Measurements from ENCODE around the gene WNT9B. TPM values are rescaled to one million over a fixed set of nuclear protein-coding genes. Genes with fewer than 3 reads are reported as not detected.

WNT9B gene
- total RNA-seq, 6 experiments from 2014 or later: not detected

DNA sequence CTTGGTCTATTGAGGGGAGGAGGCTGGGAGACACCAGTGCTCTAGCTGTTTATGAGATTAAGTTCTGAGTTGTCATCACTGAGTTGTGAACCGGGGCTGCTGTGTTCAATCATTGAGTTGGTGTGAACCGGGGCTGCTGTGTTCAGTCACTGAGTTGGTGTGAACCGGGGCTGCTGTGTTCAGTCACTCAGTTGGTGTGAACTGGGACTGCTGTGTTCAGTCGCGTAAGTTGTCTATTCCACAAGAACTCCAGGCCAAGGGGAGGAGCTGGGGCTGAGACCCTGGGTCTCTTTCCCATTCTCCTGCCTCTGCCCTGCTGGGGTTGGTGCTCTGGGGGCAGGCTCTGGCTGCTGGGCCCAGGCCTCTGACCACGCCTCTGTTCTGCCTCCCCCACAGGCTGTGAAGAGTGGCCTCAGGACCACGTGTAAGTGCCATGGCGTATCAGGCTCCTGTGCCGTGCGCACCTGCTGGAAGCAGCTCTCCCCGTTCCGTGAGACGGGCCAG, 24.5 kb downstream of the WNT9B start:
- no peaks in the 10 kb centered on the region for H3K9me3 Mint-ChIP-seq
- H3K27me3 Mint-ChIP-seq (ENCODE audit: insufficient read depth): peaks cover 35% of the 10 kb centered on the region
- TF ChIP-seq, protein P1, sequence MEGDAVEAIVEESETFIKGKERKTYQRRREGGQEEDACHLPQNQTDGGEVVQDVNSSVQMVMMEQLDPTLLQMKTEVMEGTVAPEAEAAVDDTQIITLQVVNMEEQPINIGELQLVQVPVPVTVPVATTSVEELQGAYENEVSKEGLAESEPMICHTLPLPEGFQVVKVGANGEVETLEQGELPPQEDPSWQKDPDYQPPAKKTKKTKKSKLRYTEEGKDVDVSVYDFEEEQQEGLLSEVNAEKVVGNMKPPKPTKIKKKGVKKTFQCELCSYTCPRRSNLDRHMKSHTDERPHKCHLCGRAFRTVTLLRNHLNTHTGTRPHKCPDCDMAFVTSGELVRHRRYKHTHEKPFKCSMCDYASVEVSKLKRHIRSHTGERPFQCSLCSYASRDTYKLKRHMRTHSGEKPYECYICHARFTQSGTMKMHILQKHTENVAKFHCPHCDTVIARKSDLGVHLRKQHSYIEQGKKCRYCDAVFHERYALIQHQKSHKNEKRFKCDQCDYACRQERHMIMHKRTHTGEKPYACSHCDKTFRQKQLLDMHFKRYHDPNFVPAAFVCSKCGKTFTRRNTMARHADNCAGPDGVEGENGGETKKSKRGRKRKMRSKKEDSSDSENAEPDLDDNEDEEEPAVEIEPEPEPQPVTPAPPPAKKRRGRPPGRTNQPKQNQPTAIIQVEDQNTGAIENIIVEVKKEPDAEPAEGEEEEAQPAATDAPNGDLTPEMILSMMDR (IDR thresholded peaks at IDR 0.05): no peak
- no peak for DNase-seq
- no peaks in the 10 kb centered on the region for H3K36me3 Mint-ChIP-seq (ENCODE audit: low read depth)
- no peak overlapping the region for H3K4me3 Mint-ChIP-seq
- no peaks in the 10 kb centered on the region for H3K4me1 Mint-ChIP-seq (ENCODE audit: low read depth)
- H3K27ac Mint-ChIP-seq: no peak overlapping the region

DNA sequence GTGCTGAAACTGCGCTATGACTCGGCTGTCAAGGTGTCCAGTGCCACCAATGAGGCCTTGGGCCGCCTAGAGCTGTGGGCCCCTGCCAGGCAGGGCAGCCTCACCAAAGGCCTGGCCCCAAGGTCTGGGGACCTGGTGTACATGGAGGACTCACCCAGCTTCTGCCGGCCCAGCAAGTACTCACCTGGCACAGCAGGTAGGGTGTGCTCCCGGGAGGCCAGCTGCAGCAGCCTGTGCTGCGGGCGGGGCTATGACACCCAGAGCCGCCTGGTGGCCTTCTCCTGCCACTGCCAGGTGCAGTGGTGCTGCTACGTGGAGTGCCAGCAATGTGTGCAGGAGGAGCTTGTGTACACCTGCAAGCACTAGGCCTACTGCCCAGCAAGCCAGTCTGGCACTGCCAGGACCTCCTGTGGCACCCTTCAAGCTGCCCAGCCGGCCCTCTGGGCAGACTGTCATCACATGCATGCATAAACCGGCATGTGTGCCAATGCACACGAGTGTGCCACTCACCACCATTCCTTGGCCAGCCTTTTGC, 25.0 kb downstream of the WNT9B start:
- no peak overlapping the region for H3K4me3 Mint-ChIP-seq
- no peaks in the 10 kb centered on the region for H3K36me3 Mint-ChIP-seq (ENCODE audit: low read depth)
- no peak overlapping the region for H3K27ac Mint-ChIP-seq
- TF ChIP-seq, protein P1 (IDR thresholded peaks at IDR 0.05): peak; percentile 72
- DNase-seq: no peak
- no peaks in the 10 kb centered on the region for H3K9me3 Mint-ChIP-seq
- no peaks in the 10 kb centered on the region for H3K4me1 Mint-ChIP-seq (ENCODE audit: low read depth)
- peaks cover 30% of the 10 kb centered on the region for H3K27me3 Mint-ChIP-seq (ENCODE audit: insufficient read depth)

DNA sequence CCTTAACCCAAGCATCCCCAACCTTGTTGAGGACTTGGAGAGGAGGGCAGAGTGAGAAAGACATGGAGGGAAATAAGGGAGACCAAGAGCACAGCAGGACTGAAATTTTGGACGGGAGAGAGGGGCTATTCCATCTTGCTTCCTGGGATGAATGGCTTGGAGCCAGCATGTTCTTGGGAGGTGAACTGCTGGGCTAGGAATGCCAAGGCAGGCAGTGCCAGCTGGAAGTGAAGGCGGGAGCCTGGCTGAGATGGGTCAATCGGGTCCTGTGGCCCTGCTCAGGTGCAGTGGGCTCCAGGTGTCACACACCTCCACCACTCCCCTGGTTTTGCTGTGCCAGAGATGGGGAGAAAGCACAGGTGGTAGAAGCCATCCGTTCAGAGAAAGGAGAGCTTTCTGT, 25.5 kb downstream of the WNT9B start:
- H3K27me3 Mint-ChIP-seq (ENCODE audit: insufficient read depth): peaks cover 25% of the 10 kb centered on the region
- TF ChIP-seq, protein P1 (IDR thresholded peaks at IDR 0.05): no peak
- no peak overlapping the region for H3K4me3 Mint-ChIP-seq
- H3K36me3 Mint-ChIP-seq (ENCODE audit: low read depth): no peaks in the 10 kb centered on the region
- H3K4me1 Mint-ChIP-seq (ENCODE audit: low read depth): no peaks in the 10 kb centered on the region
- H3K9me3 Mint-ChIP-seq: no peaks in the 10 kb centered on the region
- no peak overlapping the region for H3K27ac Mint-ChIP-seq
- DNase-seq: no peak

DNA sequence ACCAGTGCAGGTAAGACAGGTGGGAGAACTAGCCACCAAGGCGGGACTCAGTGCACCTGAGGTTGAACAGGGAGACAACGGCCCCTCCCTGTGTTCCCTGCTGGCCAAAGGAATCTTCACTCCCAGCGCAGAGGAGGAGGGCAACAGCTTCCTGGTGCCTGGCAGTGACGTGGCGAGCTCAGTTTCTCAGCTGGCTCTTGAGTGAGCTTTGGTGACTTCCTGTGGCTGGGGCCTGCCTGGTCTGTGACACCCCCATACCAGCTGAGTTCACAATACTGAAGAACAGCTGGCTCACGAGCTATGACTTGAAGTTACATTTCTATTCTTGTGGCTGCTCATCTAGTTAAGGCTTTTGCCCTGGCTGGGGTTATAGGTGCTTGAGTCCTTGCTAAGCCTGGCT, 26.1 kb downstream of the WNT9B start:
- Mint-ChIP-seq H3K27ac (no peak overlapping the region), H3K9me3 (no peaks in the 10 kb centered on the region), H3K36me3 (ENCODE audit: low read depth) (no peaks in the 10 kb centered on the region), H3K4me1 (ENCODE audit: low read depth) (no peaks in the 10 kb centered on the region), H3K27me3 (ENCODE audit: insufficient read depth) (peaks cover 23% of the 10 kb centered on the region), H3K4me3 (no peak overlapping the region)
- no peak for DNase-seq
- TF ChIP-seq, protein P1 (IDR thresholded peaks at IDR 0.05): no peak

DNA sequence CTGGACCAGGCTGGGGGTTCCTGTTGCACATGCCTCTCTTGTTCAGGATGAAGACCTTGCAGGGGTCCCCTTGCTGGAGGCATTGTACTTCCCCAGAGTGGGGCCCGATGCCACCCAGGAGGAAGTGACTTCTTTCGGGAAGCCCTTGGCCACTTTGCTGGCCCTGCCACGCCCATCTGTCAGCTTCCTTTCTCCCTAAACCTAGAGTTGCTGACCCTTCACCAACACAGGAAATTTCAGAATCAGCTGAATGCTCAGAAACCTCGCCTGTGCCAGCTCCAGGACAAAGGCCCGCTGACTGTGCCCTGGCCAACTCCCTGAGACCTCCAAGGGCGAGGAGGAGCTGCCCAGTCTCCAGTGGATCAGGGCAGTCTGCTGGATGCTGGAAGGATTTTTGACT, 26.7 kb downstream of the WNT9B start:
- Mint-ChIP-seq H3K27me3 (ENCODE audit: insufficient read depth) (peaks cover 20% of the 10 kb centered on the region), H3K9me3 (no peaks in the 10 kb centered on the region), H3K36me3 (ENCODE audit: low read depth) (no peaks in the 10 kb centered on the region), H3K4me3 (no peak overlapping the region), H3K27ac (no peak overlapping the region), H3K4me1 (ENCODE audit: low read depth) (no peaks in the 10 kb centered on the region)
- TF ChIP-seq, protein P1 (IDR thresholded peaks at IDR 0.05): no peak
- DNase-seq: no peak

Data from HFFc6 (cell line).